GM15510 (cell line): ENCODE data around the gene CUL5.

Source experiments
- POLR2A ChIP-seq: IDR thresholded peaks from 3 replicates; pipeline ENCODE4 v1.6.1; 2011; ENCODE audit warnings: borderline replicate concordance; ENCODE audit not compliant: insufficient read length; ENCODE audit errors: extremely low read depth

CUL5 gene

DNA sequence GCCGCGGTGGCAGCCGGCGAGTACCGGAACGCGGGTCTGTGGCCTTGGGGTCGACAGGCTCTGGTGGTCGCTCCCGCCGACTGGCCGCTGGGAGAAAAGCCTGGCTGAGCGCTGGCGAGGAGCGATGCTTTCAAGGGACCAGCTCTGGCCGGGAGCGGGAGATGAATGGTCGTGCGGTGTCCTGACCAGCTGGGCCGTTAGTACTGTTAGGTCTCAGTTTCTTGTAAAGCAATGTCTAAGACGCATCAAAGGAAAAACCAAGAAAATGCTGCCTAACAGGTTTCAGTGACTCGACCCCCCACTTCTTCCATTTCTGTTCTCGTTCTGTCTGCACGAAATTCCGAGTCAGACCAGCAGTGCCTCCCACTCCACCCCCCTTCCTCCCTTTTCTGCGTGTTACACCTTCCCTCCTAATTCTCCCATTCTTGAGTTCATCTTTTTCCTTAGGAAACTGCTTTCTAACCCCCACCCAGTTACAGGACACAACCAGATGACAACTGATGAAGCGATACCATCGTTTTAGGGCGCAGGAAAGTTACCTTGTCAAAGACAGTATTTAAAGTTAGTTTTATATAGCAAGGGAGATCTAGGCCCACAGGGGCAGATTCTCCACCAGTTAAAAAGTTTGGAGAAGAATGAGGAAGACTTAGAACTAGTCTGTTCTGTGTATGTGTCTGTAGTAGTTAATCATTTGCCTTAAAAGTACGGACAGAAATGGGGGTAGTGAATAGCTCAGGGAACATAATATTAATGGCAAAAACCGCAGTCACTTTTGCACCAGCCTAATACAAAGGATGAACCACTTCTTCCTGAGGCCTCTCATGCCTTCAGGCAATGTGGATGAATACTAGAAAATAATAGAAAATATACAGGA lies 1.0 kb downstream of the CUL5 start:
- TF ChIP-seq POLR2A, result no peak

DNA sequence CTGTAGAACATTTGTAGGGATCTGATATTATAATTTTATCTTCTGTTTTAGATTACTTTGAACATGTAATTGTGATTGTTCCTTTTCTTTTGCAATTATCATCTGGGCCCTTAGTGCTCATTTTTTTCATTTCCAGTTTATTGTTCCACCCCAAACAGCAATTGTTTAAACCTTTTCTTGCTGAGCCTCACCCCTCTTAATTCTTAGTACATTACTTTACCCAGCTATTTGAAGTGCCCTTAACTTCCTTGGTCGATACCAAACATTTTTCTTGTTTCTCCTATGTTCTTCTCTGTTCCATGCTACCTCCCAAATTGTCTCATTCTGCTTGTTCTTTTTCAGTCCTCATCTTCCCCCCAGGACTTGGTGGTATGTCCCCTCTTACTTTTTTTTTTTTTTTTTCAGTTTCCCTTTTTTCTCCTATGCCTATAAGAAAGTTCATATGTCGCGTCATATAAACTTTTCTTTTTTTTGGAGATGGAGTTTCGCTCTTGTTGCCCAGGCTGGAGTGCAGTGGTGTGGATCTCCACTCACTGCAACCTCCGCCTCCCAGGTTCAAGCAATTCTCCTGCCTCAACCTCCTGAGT lies 3.5 kb downstream of the CUL5 start:
- TF ChIP-seq POLR2A, result no peak

DNA sequence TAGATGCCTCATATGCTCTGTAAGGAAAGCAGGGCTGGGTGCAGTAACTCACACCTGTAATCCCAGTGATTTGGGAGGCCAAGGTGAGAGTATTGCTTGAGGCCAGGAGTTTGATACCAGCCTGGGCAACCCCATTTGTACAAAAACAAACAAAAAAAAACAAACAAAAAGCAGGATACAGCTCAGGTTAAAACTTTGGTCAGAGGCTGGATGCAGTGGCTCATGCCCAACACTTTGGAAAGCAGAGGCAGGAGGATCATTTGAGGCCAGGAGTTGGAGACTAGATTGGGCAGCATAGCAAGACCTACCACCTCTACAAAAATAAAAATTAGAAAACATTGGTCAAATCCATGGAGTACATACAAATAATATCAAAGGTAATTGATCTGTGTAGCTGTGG lies 7.9 kb downstream of the CUL5 start:
- TF ChIP-seq POLR2A, result no peak

DNA sequence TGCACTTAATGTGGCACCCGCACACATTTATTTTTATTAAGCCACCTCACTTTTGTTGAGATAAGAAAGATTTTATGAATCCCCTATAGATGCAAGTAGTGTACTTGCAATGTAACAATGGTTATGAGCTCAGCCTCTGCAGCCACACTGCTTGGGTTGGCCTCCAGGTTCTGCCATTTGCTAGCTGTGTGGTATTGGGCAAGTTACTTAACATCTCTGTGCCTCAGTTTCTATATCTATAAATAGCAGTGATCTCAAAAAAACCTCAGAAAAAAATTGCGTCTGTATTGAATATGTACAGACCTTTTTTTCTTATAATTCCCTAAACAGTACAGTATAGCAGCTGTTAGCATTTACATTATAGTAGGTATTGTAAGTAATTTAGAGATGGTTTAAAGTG lies 10.0 kb downstream of the CUL5 start:
- TF ChIP-seq POLR2A, result no peak

DNA sequence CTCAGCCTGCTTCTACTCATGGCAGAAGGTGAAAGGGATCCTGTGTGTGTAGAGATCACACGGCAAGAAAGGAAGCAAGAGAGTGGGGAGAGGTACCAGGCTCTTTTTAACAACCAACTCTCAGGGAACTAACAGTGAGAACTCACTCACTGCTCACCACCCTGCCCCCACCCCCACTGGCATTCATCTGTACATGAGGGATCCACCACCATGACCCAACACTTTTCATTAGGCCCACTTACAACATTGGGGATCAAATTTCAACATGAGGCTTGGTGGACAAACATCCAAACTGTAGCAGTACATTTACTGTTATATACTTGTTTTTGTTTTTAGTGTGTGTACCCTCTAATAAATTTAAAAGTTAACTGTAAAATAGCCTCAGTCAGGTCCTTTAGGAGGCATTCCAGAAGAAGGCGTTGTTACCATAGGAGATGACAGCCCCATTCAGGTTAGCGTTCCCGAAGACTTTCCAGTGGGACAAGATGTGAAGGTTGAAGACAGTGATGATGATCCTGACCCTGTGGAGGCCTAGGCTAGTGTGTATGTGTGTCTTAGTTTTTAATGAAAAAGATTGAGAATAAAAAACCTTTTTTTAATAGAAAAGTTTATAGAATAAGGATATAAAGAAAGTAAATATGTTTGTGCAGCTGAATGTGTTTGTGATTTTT lies 11.3 kb downstream of the CUL5 start:
- TF ChIP-seq POLR2A, result no peak

DNA sequence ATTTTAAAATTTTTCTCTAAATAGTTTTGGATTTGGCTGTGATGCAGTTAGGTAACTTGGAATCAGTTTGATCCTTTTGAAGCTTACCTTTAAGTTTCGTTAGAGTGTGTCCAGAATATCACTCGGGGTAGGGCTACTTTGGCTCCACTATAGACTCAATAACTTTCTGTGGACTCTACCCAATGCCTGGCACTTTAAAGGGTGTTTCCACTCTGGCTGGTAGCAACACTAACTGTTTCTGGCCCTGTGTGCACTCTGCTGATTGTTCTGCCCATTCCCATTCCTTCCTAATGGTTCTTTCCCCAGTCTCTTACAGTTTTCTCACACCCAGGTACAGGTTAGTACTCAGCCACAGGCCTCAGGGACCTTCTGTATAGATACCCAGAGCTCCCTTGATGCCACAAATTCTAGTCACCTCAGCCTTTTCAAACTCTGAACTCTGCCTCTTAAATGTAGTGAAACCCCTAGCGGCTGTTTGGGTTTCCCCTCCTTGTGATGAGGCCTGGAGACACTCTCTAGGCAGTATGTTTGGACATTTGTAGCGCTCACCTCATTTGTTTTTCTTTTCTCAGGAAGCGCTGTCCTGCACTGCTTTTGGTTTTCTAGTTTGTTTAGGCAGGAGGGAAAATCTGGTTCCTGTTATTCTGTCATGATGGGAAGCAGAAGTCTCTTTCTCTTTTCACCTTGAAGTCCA lies 16.8 kb downstream of the CUL5 start:
- TF ChIP-seq POLR2A, result no peak

DNA sequence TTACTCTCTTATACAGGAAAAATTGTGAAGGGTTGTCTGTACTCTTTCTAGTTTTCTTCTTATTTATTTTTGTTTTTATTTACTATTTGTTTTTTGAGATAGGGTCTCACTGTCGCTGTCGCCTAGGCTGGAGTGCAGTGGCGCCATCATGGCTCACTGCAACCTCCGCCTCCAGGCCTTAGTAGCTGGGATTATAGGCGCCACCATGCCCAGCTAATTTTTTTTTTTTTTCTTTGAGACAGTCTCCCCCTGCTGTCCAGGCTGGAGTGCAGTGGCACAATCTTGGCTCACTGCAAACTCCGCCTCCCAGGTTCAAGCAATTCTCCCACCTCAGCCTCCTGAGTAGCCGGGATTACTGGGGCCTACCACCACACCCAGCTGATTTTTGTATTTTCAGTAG lies 18.4 kb downstream of the CUL5 start:
- TF ChIP-seq POLR2A, result no peak

DNA sequence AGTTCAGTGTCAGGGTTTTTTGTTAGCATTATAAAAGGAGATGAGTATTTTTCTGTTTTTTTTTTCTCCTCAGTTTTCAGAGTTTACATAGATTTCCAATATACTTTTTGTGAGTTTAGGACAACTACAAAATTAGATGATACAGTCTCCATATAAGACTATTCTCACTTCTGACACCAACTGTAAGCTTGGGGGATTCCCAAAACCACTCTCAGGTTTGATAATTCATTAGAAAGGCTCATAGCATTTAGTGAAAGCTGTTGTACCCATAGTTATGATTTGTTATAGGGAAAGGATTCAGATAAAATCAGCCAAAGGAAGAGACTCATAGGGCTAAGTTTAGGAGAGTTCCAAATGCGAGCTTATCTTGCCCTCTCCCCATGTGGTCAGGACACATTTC lies 24.1 kb downstream of the CUL5 start:
- no peak for TF ChIP-seq POLR2A

DNA sequence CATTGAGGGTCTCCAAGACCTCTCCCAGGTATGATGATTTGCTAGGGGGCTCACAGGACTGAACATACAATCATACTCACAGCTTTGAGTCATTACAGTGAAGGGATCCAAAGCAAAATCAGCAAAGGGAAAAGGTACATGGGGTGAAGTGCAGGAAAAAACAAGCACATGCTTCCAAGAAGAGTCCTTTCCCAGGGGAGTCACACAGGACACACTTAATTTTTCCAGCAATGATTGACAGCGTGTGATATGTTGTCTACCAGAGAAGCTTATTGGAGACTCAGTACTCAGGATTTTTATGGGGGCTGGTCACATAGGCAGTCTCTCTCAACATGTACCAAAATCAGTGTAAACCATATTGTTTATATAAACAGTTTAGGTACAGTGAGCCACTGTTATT lies 25.3 kb downstream of the CUL5 start:
- TF ChIP-seq POLR2A, result no peak

DNA sequence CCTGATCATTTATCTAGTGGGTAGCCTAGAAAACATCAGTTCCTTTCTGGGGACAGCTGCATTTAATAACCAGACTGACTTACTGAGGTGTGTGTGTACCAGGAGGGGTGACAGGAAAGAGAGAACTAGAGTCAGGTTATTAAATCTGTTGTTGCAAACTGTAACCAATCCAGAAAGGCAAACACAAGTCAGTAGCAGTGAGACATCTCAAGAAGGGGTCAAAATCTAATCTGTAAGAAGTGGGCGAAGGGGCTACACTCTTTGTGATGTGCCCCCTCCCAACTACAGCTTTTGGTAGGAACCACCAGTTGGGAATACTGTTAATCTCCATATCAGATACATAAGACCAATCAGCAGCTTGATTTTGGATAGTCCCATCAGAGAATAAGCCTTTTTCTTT lies 26.3 kb downstream of the CUL5 start:
- no peak for TF ChIP-seq POLR2A

DNA sequence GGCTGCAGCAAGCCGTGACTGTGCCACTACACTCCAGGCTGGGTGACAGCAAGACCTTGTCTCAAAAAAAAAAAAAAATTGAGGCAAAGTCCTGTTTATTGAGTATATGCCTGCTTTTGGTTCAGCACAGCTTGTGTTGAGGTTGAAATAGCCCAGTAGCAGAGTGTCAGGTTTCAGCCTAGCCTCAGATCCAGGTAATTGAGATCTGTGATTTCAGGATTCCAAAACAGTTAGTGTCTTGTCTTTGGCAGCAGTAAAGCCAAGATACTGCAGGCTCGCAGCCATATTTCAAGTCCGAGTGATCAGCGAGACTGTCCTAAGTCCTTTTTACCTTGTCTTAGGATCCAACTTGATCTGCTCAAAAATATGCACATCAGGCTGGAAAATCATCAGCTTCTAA lies 27.0 kb downstream of the CUL5 start:
- no peak for TF ChIP-seq POLR2A

DNA sequence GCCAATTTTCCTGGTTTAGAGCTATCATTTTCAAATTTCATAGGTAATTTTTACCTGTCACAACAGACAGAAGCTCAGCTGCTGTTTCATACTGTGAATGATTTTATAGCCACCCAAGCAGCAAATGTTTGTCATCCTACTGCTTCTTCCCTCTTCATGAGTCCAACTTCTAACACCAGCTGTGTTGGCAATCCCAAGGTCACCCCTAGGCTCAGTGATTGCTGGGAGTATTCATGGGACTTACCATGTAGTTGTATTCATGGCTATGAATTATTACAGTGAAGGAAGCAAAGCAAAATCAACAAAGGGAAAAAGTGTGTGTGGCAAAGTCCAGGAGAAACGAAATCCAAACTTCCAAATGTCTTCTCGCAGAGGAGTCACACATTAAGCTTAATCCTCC lies 28.5 kb downstream of the CUL5 start:
- no peak for TF ChIP-seq POLR2A

DNA sequence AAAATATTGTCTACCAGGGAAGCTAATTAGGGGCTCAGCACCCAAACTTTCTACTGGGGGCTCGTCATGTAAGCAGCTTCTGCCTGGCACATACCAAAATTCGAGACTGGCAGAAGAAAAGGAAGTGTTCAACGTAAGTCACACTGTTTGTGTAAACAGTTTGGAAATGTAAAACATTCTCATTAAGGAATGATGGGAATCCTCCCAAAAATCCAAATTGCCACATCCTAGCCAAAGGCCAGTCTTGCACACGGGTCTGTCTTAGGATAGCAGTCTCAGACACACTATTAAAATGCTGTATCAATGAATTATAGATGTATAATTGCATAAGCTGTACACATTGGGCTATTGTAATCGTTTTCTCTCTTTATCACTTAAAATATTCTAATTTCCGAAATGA lies 28.9 kb downstream of the CUL5 start:
- no peak for TF ChIP-seq POLR2A

DNA sequence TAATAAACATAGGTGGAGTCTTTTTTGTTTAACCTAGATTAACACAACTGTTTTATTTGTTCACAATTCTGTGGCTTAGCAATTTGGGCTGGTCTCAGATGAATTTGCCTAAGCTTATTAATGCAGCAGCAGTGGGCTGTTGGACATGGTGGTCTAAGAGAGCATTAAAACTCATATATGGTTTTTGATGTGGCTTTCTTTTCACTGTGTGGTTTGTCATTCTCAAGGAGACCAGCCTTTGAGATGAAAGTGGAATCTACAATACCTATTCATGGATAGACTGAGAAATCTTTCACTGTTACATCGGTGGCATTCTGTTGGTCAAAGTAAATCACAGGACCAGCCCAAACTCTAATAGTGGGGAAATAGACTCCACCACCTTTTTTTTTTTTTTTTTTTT lies 39.6 kb downstream of the CUL5 start:
- no peak for TF ChIP-seq POLR2A

DNA sequence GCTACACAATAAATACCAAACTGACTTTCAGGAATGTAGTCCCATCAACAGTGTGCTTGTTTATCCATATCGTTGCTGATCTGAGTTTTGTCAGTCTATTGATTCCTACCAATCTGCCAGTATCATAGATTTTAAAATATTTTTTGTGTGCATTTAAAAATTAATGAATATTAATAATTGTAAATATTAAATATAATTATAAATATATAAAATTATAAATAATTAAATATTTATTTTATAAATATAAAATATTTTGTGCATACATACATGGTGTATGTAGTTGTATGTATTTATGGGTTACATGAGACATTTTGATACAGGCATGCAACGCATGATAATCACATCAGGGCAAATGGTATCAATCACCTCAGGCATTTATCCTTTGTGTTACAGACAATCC lies 53.6 kb downstream of the CUL5 start:
- TF ChIP-seq POLR2A, result no peak

DNA sequence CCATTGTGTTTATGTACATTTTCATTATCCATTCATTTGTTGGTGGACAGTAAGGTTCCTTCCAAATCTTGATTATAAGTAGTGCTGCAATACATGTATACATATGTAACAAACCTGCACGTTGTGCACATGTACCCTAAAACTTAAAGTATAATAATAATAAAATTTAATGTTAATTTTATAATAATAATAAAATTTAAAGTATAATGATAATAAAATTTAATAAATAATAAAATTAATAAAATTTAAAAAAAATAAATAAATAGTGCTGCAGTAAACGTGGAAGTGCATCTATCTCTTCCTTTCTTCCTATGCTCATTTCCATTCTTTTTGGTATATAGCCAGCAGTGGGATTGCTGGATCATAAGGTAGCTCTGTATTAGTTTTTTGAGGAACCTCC lies 54.7 kb downstream of the CUL5 start:
- TF ChIP-seq POLR2A, result no peak

DNA sequence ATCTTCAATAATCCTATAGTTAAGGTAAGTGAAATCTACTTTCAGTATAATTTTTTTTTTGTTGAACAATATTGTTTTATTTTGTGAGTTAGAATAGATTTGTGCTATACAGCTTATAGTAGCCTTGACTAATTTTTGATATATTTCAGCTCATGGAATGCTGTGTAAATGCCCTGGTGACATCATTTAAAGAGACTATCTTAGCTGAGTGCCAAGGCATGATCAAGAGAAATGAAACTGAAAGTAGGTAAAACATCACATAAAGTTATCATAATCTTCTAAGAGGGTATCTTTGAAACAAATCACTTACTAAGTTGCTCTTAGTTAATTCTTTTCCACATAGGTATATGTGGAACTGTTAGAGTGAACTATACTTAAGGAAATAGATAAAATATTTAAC lies 61.2 kb downstream of the CUL5 start:
- TF ChIP-seq POLR2A, result no peak
